Ascending aorta (tissue), 2 donors: Measurements from ENCODE around the gene LONP2. TPM values are rescaled to one million over a fixed set of nuclear protein-coding genes. Genes with fewer than 3 reads are reported as not detected.
"Not testable (repeated sequence)": the region's sequence is repeated elsewhere in the genome, so short reads cannot be mapped to it uniquely, and the experiment has no call there.

Experiments used
- DNase-seq, 2 donors: peaks; one replicate each; pipeline ENCODE4 v3.0.0-alpha.2; 2019; ENCODE audit warnings: low spot score in 2 of 2
- H3K27ac ChIP-seq, 2 donors: fragments of 200-600 bp; sonication (generic); one replicate each; pipeline ENCODE4 v1.5.1; 2016 to 2017; ENCODE audit warnings: mild to moderate bottlenecking in 1 of 2
- H3K27me3 ChIP-seq: fragments of 200-600 bp; sonication (generic); one replicate; pipeline ENCODE4 v1.5.1; 2017
- H3K36me3 ChIP-seq, 2 donors: fragments of 200-600 bp; sonication (generic); one replicate each; pipeline ENCODE4 v1.5.1; 2016
- H3K4me1 ChIP-seq, 2 donors: fragments of 200-600 bp; sonication (generic); one replicate each; pipeline ENCODE4 v1.5.1; 2016 to 2017; ENCODE audit warnings: mild to moderate bottlenecking in 1 of 2
- H3K4me3 ChIP-seq, 2 donors: fragments of 200-600 bp; sonication (generic); one replicate each; pipeline ENCODE4 v1.5.1; 2016 to 2017; ENCODE audit warnings: mild to moderate bottlenecking in 1 of 2
- H3K9me3 ChIP-seq, 2 donors: fragments of 200-600 bp; sonication (generic); one replicate each; pipeline ENCODE4 v1.5.1; 2016
- CTCF ChIP-seq, 3 experiments: fragments of 200-600 bp in 2 of 3; fragments of 450-650 bp in 1 of 3; sonication (generic) in 2 of 3; IDR thresholded peaks; one replicate each; pipeline ENCODE4 v1.5.1; 2016 to 2019; ENCODE audit warnings: antibody characterized with exemption in 3 of 3, mild to moderate bottlenecking in 1 of 3, moderate library complexity in 1 of 3
- intact Hi-C: fragments of 100-400 bp; cut with DNase I; formaldehyde crosslinking; loops from one replicate; pipeline ENCODE4 v1.15.1; 2023
- total RNA-seq: library from RNA; depleted of rRNA; stranded (reverse); fragments of >200 nt; gene quantifications from one replicate; pipeline ENCODE4 v1.1.0, GENCODE V29; 2016

The LONP2 gene
- total RNA-seq, 1 donor from 2014 or later, result 70.0 TPM

GRCh38 chr16:48232493-48233040 is 11.5 kb upstream of the LONP2 start:
- no peak for DNase-seq
- Histone ChIP-seq H3K27ac (no peak overlapping the region), H3K36me3 (no peaks in the 10 kb centered on the region), H3K27me3 (no peaks in the 10 kb centered on the region), H3K4me1 (no peaks in the 10 kb centered on the region), H3K4me3 (no peak overlapping the region), H3K9me3 (no peaks in the 10 kb centered on the region)
- intact Hi-C loops, result no loop called here
- TF ChIP-seq CTCF (IDR thresholded peaks at IDR 0.05), result no peak

GRCh38 chr16:48234630-48235029 is 9.5 kb upstream of the LONP2 start:
- H3K36me3 ChIP-seq, result no peaks in the 10 kb centered on the region
- no peaks in the 10 kb centered on the region for H3K4me1 ChIP-seq
- TF ChIP-seq CTCF (IDR thresholded peaks at IDR 0.05), result no peak
- no peaks in the 10 kb centered on the region for H3K9me3 ChIP-seq
- intact Hi-C loops, result no loop called here
- H3K4me3 ChIP-seq, result no peak overlapping the region
- H3K27ac ChIP-seq, result no peak overlapping the region
- no peaks in the 10 kb centered on the region for H3K27me3 ChIP-seq
- DNase-seq, result no peak

- H3K27ac ChIP-seq, result no peak overlapping the region
- DNase-seq, result no peak
- H3K36me3 ChIP-seq, result no peaks in the 10 kb centered on the region
- H3K4me1 ChIP-seq, result no peaks in the 10 kb centered on the region
- H3K27me3 ChIP-seq, result no peaks in the 10 kb centered on the region
- intact Hi-C loops, result no loop called here
- H3K9me3 ChIP-seq, result no peaks in the 10 kb centered on the region
- TF ChIP-seq CTCF (IDR thresholded peaks at IDR 0.05), result no peak
- H3K4me3 ChIP-seq, result no peak overlapping the region
Observed at GRCh38 chr16:48235058-48235555, 9.0 kb upstream of the LONP2 start.

- TF ChIP-seq CTCF (IDR thresholded peaks at IDR 0.05), result no peak
- H3K36me3 ChIP-seq, result no peaks in the 10 kb centered on the region
- H3K27ac ChIP-seq, result no peak overlapping the region
- intact Hi-C loops, result no loop called here
- H3K27me3 ChIP-seq, result no peaks in the 10 kb centered on the region
- H3K4me1 ChIP-seq, result no peaks in the 10 kb centered on the region
- DNase-seq, result no peak
- H3K9me3 ChIP-seq, result no peaks in the 10 kb centered on the region
- H3K4me3 ChIP-seq, result no peak overlapping the region
Observed at GRCh38 chr16:48235556-48236136, 8.5 kb upstream of the LONP2 start.

GRCh38 chr16:48236286-48236685 is 7.8 kb upstream of the LONP2 start:
- Histone ChIP-seq H3K4me1 (no peaks in the 10 kb centered on the region), H3K27me3 (no peaks in the 10 kb centered on the region), H3K36me3 (no peaks in the 10 kb centered on the region), H3K9me3 (no peaks in the 10 kb centered on the region), H3K4me3 (no peak overlapping the region), H3K27ac (no peak overlapping the region)
- no peak for TF ChIP-seq CTCF (IDR thresholded peaks at IDR 0.05)
- no peak for DNase-seq
- intact Hi-C loops, result no loop called here

- not testable (repeated sequence) for H3K4me1 ChIP-seq, H3K4me3 ChIP-seq, H3K27ac ChIP-seq, H3K9me3 ChIP-seq, DNase-seq, H3K27me3 ChIP-seq, H3K36me3 ChIP-seq
- intact Hi-C loops, result loop anchor here (10.0 kb wide), 1 partner anchor 145 kb away; the partner anchor contains the start of gene SIAH1
Observed at GRCh38 chr16:48240147-48240546, 4.0 kb upstream of the LONP2 start.
